ENCODE measurements around the gene NUP98. TPM values are rescaled to one million over a fixed set of nuclear protein-coding genes. Genes with fewer than 3 reads are reported as not detected.

The NUP98 gene
- total RNA-seq, 2 experiments from 2014 or later: 102 to 115 TPM

- no peak overlapping the region for H3K4me3 ChIP-seq (ENCODE audit: low read depth, low read length, poor library complexity, severe bottlenecking)
- POLR2A ChIA-PET: no interaction called here
- no TSS peak for BruUV-seq (replicated peaks)
Measured at GRCh38 chr11:3685923-3686322, 111.4 kb downstream of the NUP98 start.

GRCh38 chr11:3684819-3685172 lies 112.6 kb downstream of the NUP98 start:
- Histone ChIP-seq H3K9me2 (ENCODE audit: insufficient read depth, low read length) (no peaks in the 10 kb centered on the region), H3K4me3 (ENCODE audit: low read depth, low read length, poor library complexity, severe bottlenecking) (no peak overlapping the region), H3K79me2 (ENCODE audit: insufficient read depth, low read depth, low read length) (no peaks in the 10 kb centered on the region), H3K36me3 (ENCODE audit: insufficient read depth, low read length) (peaks cover 90% of the 10 kb centered on the region), H3K4me2 (ENCODE audit: low read length) (no peak overlapping the region), H3K9me3 (ENCODE audit: low read length) (no peaks in the 10 kb centered on the region), H3K27ac (ENCODE audit: low read depth, low read length, poor library complexity, severe bottlenecking) (no peak overlapping the region), H2AFZ (ENCODE audit: low read length) (no peak overlapping the region), H4K20me1 (ENCODE audit: insufficient read depth, low read length) (no peaks in the 10 kb centered on the region), H3K4me1 (ENCODE audit: insufficient read depth, low read length, poor library complexity, severe bottlenecking) (no peaks in the 10 kb centered on the region)
- no TSS peak for BruUV-seq (replicated peaks)
- ChIA-PET POLR2A (interaction anchor here (0.8 kb wide), 1 partner anchor 10 kb away, joined by 4 read pairs; no protein-coding TSS in a partner anchor), CTCF (ENCODE audit: unreplicated experiment) (no interaction called here)
- no peak for DNase-seq (ENCODE audit: low spot score)
- TF ChIP-seq CTCF (conservative IDR thresholded peaks at IDR 0.05; ENCODE audit: low read length): no peak
- TF ChIP-seq EZH2phosphoT487 (IDR thresholded peaks at IDR 0.05; ENCODE audit: borderline replicate concordance, low read depth, low read length): no peak
- intact Hi-C loops (cut with micrococcal nuclease; ENCODE audit: unreplicated experiment): loop anchor here (5.0 kb wide), 1 partner anchor 33 kb away; no protein-coding TSS in a partner anchor

More at GRCh38 chr11:3685923-3686322, 111.4 kb downstream of the NUP98 start:
- peaks cover 90% of the 10 kb centered on the region for H3K36me3 ChIP-seq (ENCODE audit: insufficient read depth, low read length)
- H3K27ac ChIP-seq (ENCODE audit: low read depth, low read length, poor library complexity, severe bottlenecking): no peak overlapping the region
- no peaks in the 10 kb centered on the region for H3K79me2 ChIP-seq (ENCODE audit: insufficient read depth, low read depth, low read length)
- TF ChIP-seq CTCF (conservative IDR thresholded peaks at IDR 0.05; ENCODE audit: low read length): no peak
- TF ChIP-seq EZH2phosphoT487 (IDR thresholded peaks at IDR 0.05; ENCODE audit: borderline replicate concordance, low read depth, low read length): no peak
- H3K4me1 ChIP-seq (ENCODE audit: insufficient read depth, low read length, poor library complexity, severe bottlenecking): no peaks in the 10 kb centered on the region
- CTCF ChIA-PET (ENCODE audit: unreplicated experiment): no interaction called here
- no peaks in the 10 kb centered on the region for H3K9me2 ChIP-seq (ENCODE audit: insufficient read depth, low read length)
- H2AFZ ChIP-seq (ENCODE audit: low read length): no peak overlapping the region
- H3K4me2 ChIP-seq (ENCODE audit: low read length): no peak overlapping the region
- H4K20me1 ChIP-seq (ENCODE audit: insufficient read depth, low read length): no peaks in the 10 kb centered on the region
- intact Hi-C loops (cut with micrococcal nuclease; ENCODE audit: unreplicated experiment): no loop called here
- no peak for DNase-seq (ENCODE audit: low spot score)
- H3K9me3 ChIP-seq (ENCODE audit: low read length): no peaks in the 10 kb centered on the region

GRCh38 chr11:3684129-3684818 lies 113.1 kb downstream of the NUP98 start:
- Histone ChIP-seq H3K79me2 (ENCODE audit: insufficient read depth, low read depth, low read length) (no peaks in the 10 kb centered on the region), H3K27ac (ENCODE audit: low read depth, low read length, poor library complexity, severe bottlenecking) (no peak overlapping the region), H2AFZ (ENCODE audit: low read length) (no peak overlapping the region), H3K36me3 (ENCODE audit: insufficient read depth, low read length) (peaks cover 91% of the 10 kb centered on the region), H3K9me3 (ENCODE audit: low read length) (no peaks in the 10 kb centered on the region), H3K4me1 (ENCODE audit: insufficient read depth, low read length, poor library complexity, severe bottlenecking) (no peaks in the 10 kb centered on the region), H3K4me2 (ENCODE audit: low read length) (no peak overlapping the region), H3K9me2 (ENCODE audit: insufficient read depth, low read length) (no peaks in the 10 kb centered on the region), H4K20me1 (ENCODE audit: insufficient read depth, low read length) (no peaks in the 10 kb centered on the region), H3K4me3 (ENCODE audit: low read depth, low read length, poor library complexity, severe bottlenecking) (no peak overlapping the region)
- TSS peak; percentile 52 for BruUV-seq (replicated peaks)
- DNase-seq (ENCODE audit: low spot score): no peak
- ChIA-PET CTCF (ENCODE audit: unreplicated experiment) (no interaction called here), POLR2A (interaction anchor here (0.8 kb wide), 1 partner anchor 9 kb away, joined by 4 read pairs; no protein-coding TSS in a partner anchor)
- intact Hi-C loops (cut with micrococcal nuclease; ENCODE audit: unreplicated experiment): loop anchor here (5.0 kb wide), 1 partner anchor 33 kb away; no protein-coding TSS in a partner anchor
- TF ChIP-seq CTCF (conservative IDR thresholded peaks at IDR 0.05; ENCODE audit: low read length) (no peak), EZH2phosphoT487 (IDR thresholded peaks at IDR 0.05; ENCODE audit: borderline replicate concordance, low read depth, low read length) (no peak)

Data from OCI-LY7 (cell line).